C4-2B (cell line): ENCODE results near the gene PCDHA12.

Experiments used
- ZFX ChIP-seq: fragments of 450-650 bp; IDR thresholded peaks from 2 replicates; pipeline ENCODE4 v1.6.1; 2017
- TF ChIP-seq, protein P1 (sequence below): fragments of 450-650 bp; conservative IDR thresholded peaks from 2 replicates; pipeline ENCODE4 v1.5.1; 2017; ENCODE audit warnings: mild to moderate bottlenecking

DNA sequence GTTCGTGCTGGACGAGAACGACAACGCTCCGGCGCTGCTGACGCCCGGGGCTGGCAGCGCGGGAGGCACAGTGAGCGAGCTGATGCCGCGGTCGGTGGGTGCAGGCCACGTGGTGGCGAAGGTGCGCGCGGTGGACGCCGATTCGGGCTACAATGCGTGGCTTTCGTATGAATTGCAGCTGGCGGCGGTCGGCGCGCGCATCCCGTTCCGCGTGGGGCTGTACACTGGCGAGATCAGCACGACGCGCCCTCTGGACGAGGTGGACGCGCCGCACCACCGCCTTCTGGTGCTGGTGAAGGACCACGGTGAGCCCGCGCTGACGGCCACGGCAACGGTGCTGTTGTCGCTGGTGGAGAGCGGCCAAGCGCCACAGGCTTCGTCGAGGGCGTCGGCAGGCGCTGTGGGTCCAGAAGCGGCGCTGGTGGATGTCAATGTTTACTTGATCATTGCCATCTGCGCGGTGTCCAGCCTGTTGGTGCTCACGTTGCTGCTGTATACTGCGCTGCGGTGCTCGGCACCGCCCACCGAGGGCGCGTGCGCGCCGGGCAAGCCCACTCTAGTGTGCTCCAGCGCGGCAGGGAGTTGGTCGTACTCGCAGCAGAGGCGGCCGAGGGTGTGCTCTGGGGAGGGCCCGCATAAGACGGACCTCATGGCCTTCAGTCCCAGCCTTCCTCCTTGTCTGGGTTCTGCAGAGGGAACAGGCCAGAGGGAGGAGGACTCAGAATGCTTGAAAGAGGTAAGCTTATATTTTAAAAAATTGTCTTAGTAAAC is 9.0 kb downstream of the PCDHA12 start:
- TF ChIP-seq, protein P1, sequence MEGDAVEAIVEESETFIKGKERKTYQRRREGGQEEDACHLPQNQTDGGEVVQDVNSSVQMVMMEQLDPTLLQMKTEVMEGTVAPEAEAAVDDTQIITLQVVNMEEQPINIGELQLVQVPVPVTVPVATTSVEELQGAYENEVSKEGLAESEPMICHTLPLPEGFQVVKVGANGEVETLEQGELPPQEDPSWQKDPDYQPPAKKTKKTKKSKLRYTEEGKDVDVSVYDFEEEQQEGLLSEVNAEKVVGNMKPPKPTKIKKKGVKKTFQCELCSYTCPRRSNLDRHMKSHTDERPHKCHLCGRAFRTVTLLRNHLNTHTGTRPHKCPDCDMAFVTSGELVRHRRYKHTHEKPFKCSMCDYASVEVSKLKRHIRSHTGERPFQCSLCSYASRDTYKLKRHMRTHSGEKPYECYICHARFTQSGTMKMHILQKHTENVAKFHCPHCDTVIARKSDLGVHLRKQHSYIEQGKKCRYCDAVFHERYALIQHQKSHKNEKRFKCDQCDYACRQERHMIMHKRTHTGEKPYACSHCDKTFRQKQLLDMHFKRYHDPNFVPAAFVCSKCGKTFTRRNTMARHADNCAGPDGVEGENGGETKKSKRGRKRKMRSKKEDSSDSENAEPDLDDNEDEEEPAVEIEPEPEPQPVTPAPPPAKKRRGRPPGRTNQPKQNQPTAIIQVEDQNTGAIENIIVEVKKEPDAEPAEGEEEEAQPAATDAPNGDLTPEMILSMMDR = no peak
- no peak for TF ChIP-seq ZFX
